Astrocyte of the hippocampus (primary cell): ENCODE data around the gene MAP3K4.
A peak's percentile ranks its signal among the peaks of the same experiment; 100 is the strongest.

Experiments
- DNase-seq: peaks from one replicate; pipeline ENCODE4 v3.0.0; 2011; ENCODE audit warnings: low read depth, low spot score

Gene MAP3K4, protein sequence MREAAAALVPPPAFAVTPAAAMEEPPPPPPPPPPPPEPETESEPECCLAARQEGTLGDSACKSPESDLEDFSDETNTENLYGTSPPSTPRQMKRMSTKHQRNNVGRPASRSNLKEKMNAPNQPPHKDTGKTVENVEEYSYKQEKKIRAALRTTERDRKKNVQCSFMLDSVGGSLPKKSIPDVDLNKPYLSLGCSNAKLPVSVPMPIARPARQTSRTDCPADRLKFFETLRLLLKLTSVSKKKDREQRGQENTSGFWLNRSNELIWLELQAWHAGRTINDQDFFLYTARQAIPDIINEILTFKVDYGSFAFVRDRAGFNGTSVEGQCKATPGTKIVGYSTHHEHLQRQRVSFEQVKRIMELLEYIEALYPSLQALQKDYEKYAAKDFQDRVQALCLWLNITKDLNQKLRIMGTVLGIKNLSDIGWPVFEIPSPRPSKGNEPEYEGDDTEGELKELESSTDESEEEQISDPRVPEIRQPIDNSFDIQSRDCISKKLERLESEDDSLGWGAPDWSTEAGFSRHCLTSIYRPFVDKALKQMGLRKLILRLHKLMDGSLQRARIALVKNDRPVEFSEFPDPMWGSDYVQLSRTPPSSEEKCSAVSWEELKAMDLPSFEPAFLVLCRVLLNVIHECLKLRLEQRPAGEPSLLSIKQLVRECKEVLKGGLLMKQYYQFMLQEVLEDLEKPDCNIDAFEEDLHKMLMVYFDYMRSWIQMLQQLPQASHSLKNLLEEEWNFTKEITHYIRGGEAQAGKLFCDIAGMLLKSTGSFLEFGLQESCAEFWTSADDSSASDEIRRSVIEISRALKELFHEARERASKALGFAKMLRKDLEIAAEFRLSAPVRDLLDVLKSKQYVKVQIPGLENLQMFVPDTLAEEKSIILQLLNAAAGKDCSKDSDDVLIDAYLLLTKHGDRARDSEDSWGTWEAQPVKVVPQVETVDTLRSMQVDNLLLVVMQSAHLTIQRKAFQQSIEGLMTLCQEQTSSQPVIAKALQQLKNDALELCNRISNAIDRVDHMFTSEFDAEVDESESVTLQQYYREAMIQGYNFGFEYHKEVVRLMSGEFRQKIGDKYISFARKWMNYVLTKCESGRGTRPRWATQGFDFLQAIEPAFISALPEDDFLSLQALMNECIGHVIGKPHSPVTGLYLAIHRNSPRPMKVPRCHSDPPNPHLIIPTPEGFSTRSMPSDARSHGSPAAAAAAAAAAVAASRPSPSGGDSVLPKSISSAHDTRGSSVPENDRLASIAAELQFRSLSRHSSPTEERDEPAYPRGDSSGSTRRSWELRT (N-terminal part only)

DNA sequence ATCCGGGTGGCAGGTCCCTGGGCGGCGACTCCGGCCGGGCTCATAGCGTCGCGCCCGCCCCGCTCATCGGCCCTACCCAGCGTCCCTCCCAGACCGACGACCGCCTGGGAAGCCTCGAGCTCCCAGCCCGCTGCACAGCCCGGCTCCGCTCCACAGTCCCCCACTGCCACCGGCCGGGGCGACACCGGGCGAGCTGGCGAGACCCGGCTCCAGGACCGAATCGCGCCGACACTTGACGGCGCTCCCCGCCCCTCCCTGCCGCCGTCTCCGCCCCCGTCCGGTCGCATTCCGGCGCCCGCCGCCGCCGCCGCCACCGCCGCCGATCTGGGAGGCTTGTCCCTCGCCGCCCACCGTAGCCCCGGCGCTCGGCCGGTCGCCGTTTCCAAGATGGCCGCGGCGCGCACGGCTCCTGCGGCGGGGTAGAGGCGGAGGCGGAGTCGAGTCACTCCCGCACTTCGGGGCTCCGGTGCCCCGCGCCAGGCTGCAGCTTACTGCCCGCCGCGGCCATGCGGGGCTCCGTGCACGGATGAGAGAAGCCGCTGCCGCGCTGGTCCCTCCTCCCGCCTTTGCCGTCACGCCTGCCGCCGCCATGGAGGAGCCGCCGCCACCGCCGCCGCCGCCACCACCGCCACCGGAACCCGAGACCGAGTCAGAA lies at the start of gene MAP3K4:
MAP3K4 (plus strand) TSS at position 364 of the 655 bp plus-strand sequence; CDS start at position 527, 163 bp downstream.
- peak; percentile 95 for DNase-seq

DNA sequence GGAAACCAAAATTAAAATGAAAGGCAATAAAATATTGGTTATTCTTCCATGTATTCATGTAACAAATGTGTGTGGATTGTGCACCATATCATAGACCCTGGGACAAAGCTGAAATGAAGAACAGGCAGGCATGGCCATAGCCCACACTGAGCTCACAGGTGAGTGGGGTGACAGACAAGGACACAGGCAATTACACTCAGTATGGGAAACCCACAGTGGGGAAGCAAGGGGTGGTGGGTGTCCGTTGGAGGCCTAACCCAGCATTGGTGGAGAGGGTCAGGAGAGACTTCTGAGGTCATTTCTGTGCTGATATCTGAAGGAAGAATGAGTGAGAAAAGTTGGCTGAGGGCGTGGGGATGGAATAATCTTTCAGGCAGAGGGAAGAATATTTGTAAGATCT lies 47.6 kb upstream of the MAP3K4 start:
- DNase-seq: no peak

DNA sequence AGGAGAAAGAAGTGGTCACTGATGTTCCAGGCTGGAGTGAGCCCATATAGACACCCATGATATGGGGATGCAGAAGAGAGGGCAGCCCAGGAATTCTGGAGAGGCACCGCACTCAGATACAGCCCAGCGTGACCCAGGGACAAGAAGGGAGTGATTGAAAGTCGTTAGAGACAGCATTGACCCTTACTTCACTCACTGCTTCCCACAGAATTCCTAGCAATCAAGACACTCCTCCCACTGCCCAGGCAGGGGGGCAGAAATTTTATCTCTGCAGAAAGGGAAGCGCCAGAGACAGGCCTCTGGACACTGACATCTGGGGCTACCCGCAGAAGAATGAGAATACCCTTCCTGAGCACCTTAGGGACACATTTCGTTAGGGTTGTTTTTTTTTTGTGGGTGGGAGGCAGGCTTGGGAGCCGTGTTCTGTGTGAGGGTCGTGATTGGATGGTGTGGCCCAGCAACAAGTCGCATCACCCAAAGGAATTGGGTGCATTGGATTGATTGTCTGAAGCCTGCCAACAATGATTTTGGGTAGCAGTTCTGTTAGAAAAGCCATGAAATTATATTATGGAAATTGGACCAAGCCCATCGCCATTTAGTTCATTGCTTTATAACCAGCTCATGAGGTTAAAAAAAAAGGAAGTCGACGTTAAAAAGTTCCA lies 45.9 kb upstream of the MAP3K4 start:
- no peak for DNase-seq

DNA sequence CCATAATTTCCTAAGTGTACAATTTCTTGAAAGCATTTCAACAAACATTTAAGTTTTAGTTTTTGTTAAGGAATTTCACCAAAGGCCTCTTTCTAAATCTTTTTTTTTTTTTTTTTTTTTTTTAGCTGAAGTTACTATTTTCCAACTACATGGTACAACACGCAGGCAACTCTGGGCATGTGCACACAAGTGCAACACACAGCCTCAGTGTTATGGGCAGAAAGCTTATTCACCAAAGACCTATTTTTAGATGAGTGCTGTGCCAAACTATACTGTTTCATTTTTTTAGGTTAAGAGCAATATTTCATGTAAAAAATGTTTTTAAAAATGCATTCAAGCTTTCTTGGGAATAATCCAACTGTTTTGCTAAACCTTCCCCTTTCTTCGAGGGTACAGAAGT lies 42.0 kb upstream of the MAP3K4 start:
- DNase-seq: no peak

DNA sequence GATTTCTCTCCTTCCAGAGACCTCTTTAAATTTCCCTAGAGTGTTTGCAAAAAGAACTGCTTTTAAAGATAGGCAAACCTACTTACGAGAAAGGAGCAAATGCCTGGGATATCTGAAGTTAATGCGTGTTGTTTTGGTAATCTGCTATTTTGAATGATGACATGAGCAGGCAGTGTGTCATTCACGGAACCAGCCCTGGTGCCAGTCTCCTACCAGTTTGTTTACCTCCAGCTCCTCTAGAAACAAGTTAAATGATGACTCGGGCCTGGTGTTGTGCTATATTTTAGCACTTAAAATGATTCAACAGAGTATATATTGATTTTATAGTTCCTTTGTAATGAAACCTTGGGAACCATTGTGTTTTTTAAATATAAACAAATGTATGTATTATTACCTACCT lies 41.1 kb upstream of the MAP3K4 start:
- peak; percentile 73 for DNase-seq

DNA sequence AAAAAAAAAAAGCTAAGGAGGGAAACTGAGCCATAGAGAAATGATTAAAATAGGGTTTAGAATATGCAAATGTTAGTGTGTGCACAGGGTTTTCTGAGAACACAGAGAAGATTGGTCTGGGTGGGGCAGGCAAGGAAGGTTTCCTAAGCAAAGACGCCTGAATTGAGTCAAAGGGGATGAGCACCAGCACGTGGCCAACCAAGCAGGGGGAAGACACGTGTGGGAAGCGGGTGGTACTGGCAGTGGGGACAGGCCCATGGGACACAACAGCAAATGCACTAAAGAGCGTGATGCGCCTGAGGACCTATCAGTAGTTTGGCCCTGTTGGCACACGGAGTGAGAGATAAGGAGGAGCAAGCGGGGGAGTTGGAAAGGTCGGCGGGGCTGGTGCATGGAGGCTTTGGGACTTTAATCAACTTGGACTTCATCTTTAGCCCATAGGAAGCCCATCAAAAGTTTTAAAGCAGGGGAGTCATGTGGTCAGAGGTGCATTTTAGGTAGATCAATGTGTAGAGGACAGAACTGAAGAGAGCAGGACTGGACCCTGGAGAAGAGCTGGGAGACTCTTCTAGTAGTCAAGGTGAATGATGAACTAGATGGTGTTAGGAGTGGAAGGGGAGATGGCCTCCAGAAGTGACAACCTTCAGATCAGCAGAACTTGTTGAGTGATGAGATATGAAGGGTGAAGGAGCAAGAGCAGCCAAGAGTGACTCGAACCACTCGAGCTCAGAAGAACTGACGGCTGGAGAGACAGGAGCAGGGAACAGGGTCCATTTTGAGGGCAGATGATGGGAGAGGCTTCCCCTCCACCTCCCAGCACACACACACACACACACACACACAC lies 40.2 kb upstream of the MAP3K4 start:
- DNase-seq: no peak

DNA sequence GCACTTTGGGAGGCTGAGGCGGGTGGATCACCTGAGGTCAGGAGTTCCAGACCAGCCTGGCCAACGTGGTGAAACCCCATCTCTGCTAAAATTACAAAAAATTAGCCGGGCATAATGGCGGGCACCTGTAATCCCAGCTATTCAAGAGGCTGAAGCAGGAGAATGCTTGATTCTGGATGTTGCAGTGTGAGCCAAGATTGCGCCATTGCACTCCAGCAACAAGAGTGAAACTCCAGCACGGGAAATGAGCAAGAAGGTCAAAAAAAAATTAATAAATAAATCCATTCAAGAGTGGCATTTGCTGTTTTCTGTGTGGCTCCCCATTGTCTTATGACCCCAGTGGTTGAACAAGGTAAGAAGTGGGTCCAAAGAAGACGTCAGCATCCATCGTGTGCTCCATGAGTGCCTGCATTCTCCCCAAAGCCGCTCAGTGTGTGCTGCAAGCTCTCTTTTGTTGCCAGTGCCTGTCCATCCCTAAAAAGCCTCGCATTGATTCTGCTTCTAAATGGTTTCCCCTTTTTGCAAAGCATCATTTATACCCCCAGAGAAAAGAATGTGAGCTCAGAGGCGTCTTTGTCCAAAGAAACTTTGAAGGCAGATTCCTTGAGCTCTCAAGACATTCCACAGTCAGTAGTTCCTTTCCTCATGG lies 38.8 kb upstream of the MAP3K4 start:
- peak; percentile 66 for DNase-seq

DNA sequence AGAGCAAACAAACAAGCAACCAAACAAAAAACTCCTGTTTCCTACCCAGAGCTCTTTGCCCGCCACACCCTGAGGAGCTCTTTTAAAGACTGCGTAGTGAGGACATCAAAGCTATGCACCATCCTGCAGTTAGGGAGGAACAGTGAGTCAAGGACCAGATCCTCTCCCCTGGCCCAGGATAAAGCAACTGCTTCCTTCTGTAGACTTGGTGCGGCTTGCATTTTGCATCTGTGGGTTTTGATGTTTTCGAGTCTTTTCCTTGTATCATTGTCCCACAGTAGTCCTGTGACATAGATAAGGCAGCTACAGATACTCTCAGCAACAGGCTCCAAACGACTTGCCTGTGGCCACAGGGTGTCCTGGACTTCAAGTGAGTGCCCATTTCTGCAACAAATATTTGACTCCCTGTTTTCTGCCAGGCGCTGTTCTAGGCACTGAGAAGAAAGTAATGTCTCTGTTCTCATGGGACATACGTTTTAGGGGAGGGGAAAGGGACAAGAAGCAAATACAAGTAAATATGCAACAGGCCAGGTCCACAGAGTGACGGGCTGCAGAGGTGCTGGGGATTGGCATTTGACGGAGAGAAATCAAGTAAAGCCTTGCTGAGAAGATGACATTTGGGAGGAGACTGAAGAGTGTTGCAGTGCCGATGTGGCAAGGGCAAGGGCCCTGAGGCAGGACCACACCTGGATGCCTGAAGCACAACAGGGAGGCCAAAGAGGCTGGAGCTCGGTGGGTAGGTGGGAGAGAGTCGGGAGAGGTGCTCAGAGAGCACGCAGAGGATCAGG lies 35.9 kb upstream of the MAP3K4 start:
- DNase-seq: no peak

DNA sequence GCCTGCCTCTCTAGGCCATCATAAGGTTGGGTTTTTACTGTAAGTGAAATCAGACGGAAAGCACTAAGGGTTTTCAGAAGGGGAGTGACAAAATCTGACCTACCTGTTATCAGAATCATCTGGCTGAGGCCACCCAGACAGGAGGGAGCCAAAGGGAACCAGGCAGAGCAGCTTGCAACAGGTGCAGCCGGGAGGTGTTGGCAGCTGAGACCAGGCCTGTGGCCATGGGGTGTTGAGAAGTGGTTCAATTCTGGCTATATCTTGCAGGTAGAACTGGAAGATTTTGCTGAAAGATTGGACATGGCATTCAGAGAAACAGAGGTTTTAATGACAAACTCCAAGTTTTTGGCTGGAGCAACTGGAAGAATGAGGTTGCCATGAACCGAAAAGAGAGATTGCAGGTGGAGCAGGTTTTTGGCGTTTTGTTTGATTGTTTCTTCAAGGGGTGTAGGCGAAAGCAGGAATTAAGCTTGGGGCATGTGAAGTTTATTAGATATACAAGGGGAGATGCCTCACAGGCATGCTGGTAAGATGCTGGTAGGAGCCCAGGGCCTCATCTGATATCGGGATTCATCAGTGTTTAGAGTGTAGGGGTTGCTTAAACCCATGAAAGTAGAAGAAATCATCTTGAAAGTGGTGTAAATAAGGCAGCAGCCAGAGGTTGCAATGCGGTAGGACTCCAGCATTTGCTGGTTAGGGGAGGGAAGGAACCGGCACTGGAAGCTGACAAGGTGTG lies 35.1 kb upstream of the MAP3K4 start:
- no peak for DNase-seq

DNA sequence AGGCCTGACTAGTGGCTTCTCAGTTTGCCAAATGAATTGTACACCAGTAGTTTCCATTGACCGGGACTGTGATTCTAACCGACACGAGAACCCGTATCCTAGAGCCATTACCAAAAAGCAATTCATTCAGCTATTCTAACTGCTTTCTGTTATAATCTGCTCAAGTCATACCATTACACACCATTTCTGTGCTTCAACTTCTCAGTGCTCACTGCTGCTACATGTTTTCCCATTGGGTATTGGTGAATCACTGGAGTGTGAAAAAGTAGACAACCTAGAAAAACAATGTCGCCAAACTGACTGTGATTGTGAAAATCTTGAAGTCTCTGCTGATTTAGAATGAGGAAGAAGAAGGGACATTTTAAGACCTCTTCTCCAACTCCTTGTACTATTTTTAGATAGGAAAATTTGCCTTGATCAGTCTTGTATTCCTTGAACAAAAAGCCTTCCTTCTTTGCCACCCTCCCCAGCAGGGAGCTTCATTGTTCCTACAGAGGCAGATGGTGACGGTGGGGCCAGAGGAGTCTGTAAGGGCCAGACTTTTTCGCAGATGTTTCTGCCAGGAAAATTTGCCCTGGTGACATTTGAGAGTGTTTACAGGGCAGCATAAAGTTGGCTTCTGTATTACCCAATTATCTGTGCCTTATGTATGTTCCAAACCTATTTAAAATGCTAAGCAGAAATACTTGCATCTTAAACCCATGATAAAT lies 31.7 kb upstream of the MAP3K4 start:
- DNase-seq: no peak

DNA sequence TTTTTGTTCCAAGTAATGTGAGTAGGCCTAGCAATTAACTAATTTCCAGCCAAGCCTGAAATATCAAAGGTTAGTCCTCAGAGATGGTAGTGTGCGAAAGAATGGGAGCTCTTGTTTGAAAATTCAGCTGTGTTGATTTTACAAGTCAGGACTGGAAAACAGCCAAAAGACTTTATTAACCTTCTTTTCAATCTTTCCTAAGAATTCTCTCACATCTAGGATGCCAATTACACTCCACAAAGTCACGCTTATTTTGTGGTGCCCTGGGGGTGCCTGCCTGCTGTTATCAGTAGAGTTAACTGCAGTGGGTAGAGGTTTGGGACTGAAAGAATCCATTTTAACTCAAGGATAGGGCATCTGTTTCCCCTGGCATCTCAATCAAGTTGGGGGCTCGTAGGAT lies 30.7 kb upstream of the MAP3K4 start:
- DNase-seq: peak; percentile 71

DNA sequence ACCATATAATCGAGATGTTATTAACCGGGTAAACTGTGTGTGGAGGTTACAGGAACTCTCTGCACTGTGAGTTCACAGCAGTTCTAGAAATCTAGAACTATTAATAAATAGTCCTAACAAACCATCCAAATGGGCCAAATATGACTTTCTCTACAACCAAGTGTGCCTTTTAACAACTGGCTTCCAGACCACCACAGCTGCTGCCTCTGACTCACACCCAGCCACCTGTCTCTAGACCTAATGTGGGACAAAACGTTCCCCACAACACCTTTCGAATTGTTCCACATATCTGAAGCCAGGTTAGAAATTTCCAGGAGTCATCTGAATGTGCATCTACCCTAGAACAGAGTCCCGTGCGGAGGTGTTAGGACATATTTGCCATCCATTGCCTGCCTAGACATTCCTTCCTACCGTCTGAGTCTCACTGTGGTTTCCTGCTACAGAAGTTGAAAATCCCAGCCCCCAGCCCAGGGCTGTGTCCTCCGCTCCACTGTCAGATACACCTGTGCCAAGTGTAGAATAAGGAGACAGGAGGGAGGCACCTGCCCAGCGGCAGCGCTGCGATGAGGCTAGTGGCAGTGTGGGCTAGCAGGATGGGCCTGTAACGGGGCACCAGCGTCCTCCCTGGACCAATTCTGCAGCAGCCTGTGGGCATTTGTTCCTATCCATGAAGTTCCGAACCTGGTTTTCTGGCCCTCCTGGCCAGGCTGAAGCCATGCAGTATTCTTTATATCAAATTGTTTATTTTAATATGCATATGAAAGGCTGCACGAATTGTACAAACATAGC lies 28.5 kb upstream of the MAP3K4 start:
- no peak for DNase-seq

DNA sequence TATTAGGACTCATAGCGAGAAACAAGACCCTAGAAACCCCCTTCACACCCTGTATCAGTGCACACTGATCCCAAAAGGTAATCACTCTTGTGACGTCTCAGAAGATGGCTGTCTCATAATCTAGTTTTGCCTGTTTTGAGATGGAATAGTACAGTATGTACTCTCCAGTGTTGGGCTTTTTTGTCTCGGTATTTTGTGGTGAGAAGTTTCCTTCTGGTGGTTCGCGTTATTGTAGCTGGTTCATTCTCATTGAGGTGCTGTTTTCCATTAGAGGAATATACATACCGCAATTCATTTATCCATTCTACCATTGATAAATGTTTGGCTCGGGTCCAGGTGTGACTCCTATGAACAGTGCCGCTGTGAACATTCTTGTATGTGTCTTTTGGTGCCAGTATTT lies 27.9 kb upstream of the MAP3K4 start:
- DNase-seq: peak; percentile 79

DNA sequence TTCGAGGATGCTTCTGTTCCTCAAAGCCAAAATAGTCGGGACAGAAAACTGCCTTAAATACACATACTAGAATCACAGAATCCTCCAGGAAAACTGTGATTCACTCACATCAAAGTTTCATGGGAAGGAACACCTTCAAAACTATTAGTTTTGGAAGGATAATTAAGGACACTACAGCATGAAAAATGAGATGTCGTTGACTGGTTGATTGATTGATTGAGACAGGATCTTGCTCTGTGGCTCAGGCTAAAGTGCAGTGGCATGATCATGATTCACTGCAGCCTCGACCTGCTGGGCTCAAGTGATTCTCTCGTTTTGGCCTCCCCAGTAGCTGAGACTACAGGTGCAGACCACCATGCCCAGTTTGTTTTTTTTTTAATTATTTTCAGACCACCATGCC lies 25.7 kb upstream of the MAP3K4 start:
- no peak for DNase-seq

DNA sequence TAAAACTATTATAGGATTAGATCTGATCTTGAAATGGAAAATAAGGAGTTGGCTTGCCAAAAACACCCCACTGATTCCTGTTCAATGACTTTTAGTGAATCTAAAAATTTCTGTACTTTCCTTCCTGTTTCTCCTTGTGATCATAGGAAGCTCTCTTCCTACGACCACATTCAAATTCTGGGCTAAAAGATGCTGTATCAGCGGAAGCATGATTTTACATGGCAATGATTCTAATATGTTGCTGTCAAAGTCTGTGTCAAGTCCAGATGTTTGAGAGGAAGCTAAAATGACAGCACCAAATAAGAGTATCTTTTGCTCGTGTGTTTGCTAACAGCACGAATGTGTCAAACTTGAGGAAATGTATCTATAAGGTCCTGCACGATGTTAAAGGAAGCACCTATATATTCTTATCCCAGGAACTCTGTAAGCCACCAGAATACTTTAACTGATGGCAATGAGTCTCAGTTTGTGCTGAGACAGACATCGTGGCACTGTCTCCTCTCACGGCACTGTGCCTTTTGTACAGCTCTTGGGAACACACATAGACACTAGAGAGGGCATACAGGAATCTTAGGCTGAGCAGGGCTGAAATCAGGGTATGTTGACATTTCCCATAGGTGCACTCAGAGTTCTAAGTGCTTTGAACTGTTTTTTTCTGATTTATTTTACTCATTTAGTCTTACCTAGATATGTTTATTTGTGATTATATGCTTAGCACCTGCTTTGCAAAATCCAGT lies 24.9 kb upstream of the MAP3K4 start:
- no peak for DNase-seq

DNA sequence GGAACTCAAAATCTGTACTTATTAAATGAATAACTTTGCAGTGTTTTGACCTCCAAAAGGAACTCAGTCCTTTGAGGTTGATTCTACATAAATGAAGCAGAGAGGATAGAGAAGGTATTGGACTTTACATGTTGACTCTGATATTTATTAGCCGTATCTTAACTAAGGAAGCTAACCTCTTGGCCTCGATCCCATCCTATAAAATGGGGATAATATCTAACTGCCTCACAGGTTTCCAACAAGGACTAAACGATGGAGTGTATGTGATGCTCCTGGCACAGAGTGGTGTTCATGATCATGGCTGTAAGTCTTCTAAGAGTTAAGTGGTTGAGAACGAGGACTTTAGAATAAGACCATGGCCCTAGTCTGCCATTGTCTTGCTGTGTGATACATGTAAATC lies 24.2 kb upstream of the MAP3K4 start:
- DNase-seq: no peak
